Mesodermal cell (in vitro differentiated cells): Measurements from ENCODE around the gene CASKIN1.

Source experiments
- H3K27ac ChIP-seq: 2 replicates; pipeline ENCODE4 v1.7.0; 2013; ENCODE audit warnings: mild to moderate bottlenecking, low read depth, low read length, moderate library complexity; ENCODE audit not compliant: severe bottlenecking
- H3K36me3 ChIP-seq: 2 replicates; pipeline ENCODE4 v1.7.1; 2013; ENCODE audit warnings: mild to moderate bottlenecking, low read length, moderate library complexity; ENCODE audit not compliant: control insufficient read depth, insufficient read depth
- H3K4me1 ChIP-seq: one replicate; pipeline ENCODE4 v1.7.1; 2013; ENCODE audit warnings: mild to moderate bottlenecking, low read length; ENCODE audit not compliant: insufficient read depth, control insufficient read depth, poor library complexity, severe bottlenecking
- H3K4me3 ChIP-seq: 2 replicates; pipeline ENCODE4 v1.7.0; 2013; ENCODE audit warnings: low read length, control low read depth, mild to moderate bottlenecking; ENCODE audit not compliant: insufficient read depth, poor library complexity, severe bottlenecking; ENCODE audit errors: extremely low read depth
- H3K9me3 ChIP-seq: 2 replicates; pipeline ENCODE4 v1.7.1; 2013; ENCODE audit warnings: mild to moderate bottlenecking, low read length, moderate library complexity; ENCODE audit not compliant: control insufficient read depth
- WGBS, 2 experiments: methylation state at CpG; one replicate each; pipeline ENCODE4 v1.1.5; 2013; ENCODE audit warnings: missing lambda C conversion rate in 2 of 2; ENCODE audit not compliant: insufficient coverage in 2 of 2; 5-methylcytosine and 5-hydroxymethylcytosine counted together

CASKIN1 gene

GRCh38 chr16:2154533-2155090 lies 41.8 kb downstream of the CASKIN1 start:
- H3K9me3 ChIP-seq: no peaks in the 10 kb centered on the region
- WGBS, 2 experiments: 1% methylated on average over 21 to 22 of the region's 23 CpGs
- H3K4me1 ChIP-seq: peaks cover 58% of the 10 kb centered on the region
- no peak overlapping the region for H3K27ac ChIP-seq
- peaks cover 41% of the 10 kb centered on the region for H3K36me3 ChIP-seq
- peak overlapping the region; percentile 67 for H3K4me3 ChIP-seq

- 43 to 47% methylated on average over 24 of the region's 25 CpGs for WGBS, 2 experiments
- peaks cover 51% of the 10 kb centered on the region for H3K4me1 ChIP-seq
- peaks cover 36% of the 10 kb centered on the region for H3K36me3 ChIP-seq
- peak overlapping the region; percentile 16 for H3K27ac ChIP-seq
- H3K9me3 ChIP-seq: no peaks in the 10 kb centered on the region
- H3K4me3 ChIP-seq: peak overlapping the region; percentile 67
Observed at GRCh38 chr16:2152695-2153506, 43.5 kb downstream of the CASKIN1 start.

- Histone ChIP-seq H3K4me3 (no peak overlapping the region), H3K4me1 (peaks cover 41% of the 10 kb centered on the region), H3K9me3 (no peaks in the 10 kb centered on the region), H3K27ac (no peak overlapping the region), H3K36me3 (peaks cover 33% of the 10 kb centered on the region)
- 67 to 68% methylated on average over 12 of the region's 13 CpGs for WGBS, 2 experiments
Observed at GRCh38 chr16:2151188-2152091, 45.0 kb downstream of the CASKIN1 start.

- peaks cover 33% of the 10 kb centered on the region for H3K36me3 ChIP-seq
- no peaks in the 10 kb centered on the region for H3K9me3 ChIP-seq
- peaks cover 41% of the 10 kb centered on the region for H3K4me1 ChIP-seq
- 19 to 21% methylated on average over 6 of the region's 18 CpGs for WGBS, 2 experiments
- H3K27ac ChIP-seq: no peak overlapping the region
- no peak overlapping the region for H3K4me3 ChIP-seq
Observed at GRCh38 chr16:2150418-2151187, 45.8 kb downstream of the CASKIN1 start.

GRCh38 chr16:2149630-2150417 lies 46.6 kb downstream of the CASKIN1 start:
- 24 to 27% methylated on average over 22 to 24 of the region's 24 CpGs for WGBS, 2 experiments
- H3K9me3 ChIP-seq: no peaks in the 10 kb centered on the region
- peaks cover 33% of the 10 kb centered on the region for H3K36me3 ChIP-seq
- no peak overlapping the region for H3K4me3 ChIP-seq
- peaks cover 41% of the 10 kb centered on the region for H3K4me1 ChIP-seq
- H3K27ac ChIP-seq: no peak overlapping the region

- Histone ChIP-seq H3K4me3 (peak overlapping the region; percentile 39), H3K4me1 (peaks cover 41% of the 10 kb centered on the region), H3K27ac (no peak overlapping the region), H3K9me3 (no peaks in the 10 kb centered on the region), H3K36me3 (peaks cover 26% of the 10 kb centered on the region)
- 2% methylated on average over 47 to 55 of the region's 62 CpGs for WGBS, 2 experiments
Observed at GRCh38 chr16:2148714-2149629, 47.4 kb downstream of the CASKIN1 start.

GRCh38 chr16:2147981-2148671 lies 48.3 kb downstream of the CASKIN1 start, which contains the start of gene RAB26:
Gene RAB26, plus strand, starts transcription at chr16:2148625. Its CDS starts 159 bp downstream, at chr16:2148784.
- 9 to 22% methylated on average over 15 to 40 of the region's 55 CpGs for WGBS, 2 experiments
- Histone ChIP-seq H3K9me3 (no peaks in the 10 kb centered on the region), H3K36me3 (peaks cover 18% of the 10 kb centered on the region), H3K4me1 (peaks cover 38% of the 10 kb centered on the region), H3K4me3 (peak within 1 kb of the TSS; percentile 39), H3K27ac (no peak within 1 kb of the TSS)

GRCh38 chr16:2147378-2147777 lies 49.0 kb downstream of the CASKIN1 start:
- WGBS, 2 experiments: 94 to 98% methylated on average over 5 of the region's 6 CpGs
- peaks cover 31% of the 10 kb centered on the region for H3K4me1 ChIP-seq

More at GRCh38 chr16:2147378-2147777, 49.0 kb downstream of the CASKIN1 start:
- Histone ChIP-seq H3K27ac (no peak overlapping the region), H3K9me3 (no peaks in the 10 kb centered on the region), H3K36me3 (peaks cover 10% of the 10 kb centered on the region), H3K4me3 (no peak overlapping the region)
